Activated CD4-positive, alpha-beta T cell treated with anti-CD3 and anti-CD28 coated beads, Interleukin-2, amount 10 ng/mL, durations not matched to agents 7 days and 5 days (primary cell): Measurements from ENCODE around the gene EPHA1. TPM values are rescaled to one million over a fixed set of nuclear protein-coding genes. Genes with fewer than 3 reads are reported as not detected.

Experiments
- microRNA-seq: library from miRNA; unstranded; fragments of <30 nt; microRNA quantifications from one replicate; pipeline ENCODE4 v1.2.0, GENCODE V29; 2021; ENCODE audit warnings: borderline microRNAs expressed, borderline replicate concordance
- total RNA-seq, 2 experiments: library from RNA; stranded (reverse); gene quantifications; one replicate each; pipeline ENCODE4 v1.2.3, GENCODE V29; 2021

The EPHA1 gene
- total RNA-seq, 2 experiments from 2014 or later, result 10.0 to 11.4 TPM

Small RNA genes within 50 kb of the gene (microRNA-seq; reads per million reads assigned to microRNA genes)
- 0.63 reads per million for gene MIR6892

Other genes with a start within 250 kb of the EPHA1 start
- not detected for gene TAS2R39, start 225.4 kb downstream of the EPHA1 start, total RNA-seq
- not detected for gene TAS2R40, start 186.8 kb downstream of the EPHA1 start, total RNA-seq
- 100 to 1,000 TPM; 370 to 419 TPM for gene GSTK1, start 145.4 kb downstream of the EPHA1 start, total RNA-seq
- gene TMEM139, start 123.9 kb downstream of the EPHA1 start, total RNA-seq, result under 1 TPM; 0.29 to 0.57 TPM
- gene CASP2, start 120.5 kb downstream of the EPHA1 start, total RNA-seq, result 100 to 1,000 TPM; 102 to 125 TPM
- under 1 TPM in 1 of 2 experiments, not detected in 1; 0.06 TPM for gene CLCN1, start 92.7 kb downstream of the EPHA1 start, total RNA-seq
- gene FAM131B, start 46.1 kb downstream of the EPHA1 start, total RNA-seq, result under 1 TPM; 0.29 to 0.30 TPM
- gene ZYX, start 27.5 kb downstream of the EPHA1 start, total RNA-seq, result 100 to 1,000 TPM; 189 TPM
- gene TAS2R60, start 34.6 kb upstream of the EPHA1 start, total RNA-seq, result not detected
- under 1 TPM in 1 of 2 experiments, not detected in 1; 0.29 TPM for gene TAS2R41, start 69.0 kb upstream of the EPHA1 start, total RNA-seq
- under 1 TPM; 0.56 to 0.57 TPM for gene CTAGE15, start 162.9 kb upstream of the EPHA1 start, total RNA-seq
- gene TCAF2, start 212.1 kb upstream of the EPHA1 start, total RNA-seq, result 10 to 100 TPM; 22.2 to 22.5 TPM